A375 (cell line): Measurements from ENCODE around the gene SCNN1A. TPM values are rescaled to one million over a fixed set of nuclear protein-coding genes. Genes with fewer than 3 reads are reported as not detected.

Source experiments
- small RNA-seq: library from RNA; depleted of rRNA; stranded (forward); fragments of <200 nt; gene quantifications from one replicate; pipeline ENCODE3, GENCODE V24; 2014
- total RNA-seq: library from RNA; depleted of rRNA; stranded (reverse); fragments of >200 nt; shearing (Covaris generic); gene quantifications from 2 replicates; pipeline ENCODE4 v1.2.3, GENCODE V29; 2014; rRNA removed

SCNN1A gene
- 1.0 and 1.7 TPM in 2 replicates for total RNA-seq

GRCh38 chr12:6375269-6376078 lies at the start of gene SCNN1A:
Gene SCNN1A (minus strand): TSS chr12:6375563. CDS start chr12:6374783, 780 bp downstream.

GRCh38 chr12:6383572-6384498 lies 8.5 kb upstream of the SCNN1A start, which contains the start of gene LTBR:
Gene LTBR (plus strand): TSS chr12:6384162. CDS start chr12:6384359, 197 bp downstream.

GRCh38 chr12:6341417-6342139 lies 33.8 kb downstream of the SCNN1A start, which contains the start of gene TNFRSF1A:
Gene TNFRSF1A (minus strand): TSS chr12:6342076. CDS start chr12:6341814, 262 bp downstream.

Small RNA genes lying within 50 kb of the gene (small RNA-seq; reads per million reads assigned to genes)
- gene RN7SL391P, result not detected

Other genes with a start within 250 kb of the SCNN1A start
- 90.5 and 93.5 TPM in 2 replicates for gene CD9, start 175.2 kb downstream of the SCNN1A start, total RNA-seq
- gene PLEKHG6, start 64.9 kb downstream of the SCNN1A start, total RNA-seq, result not detected in 2 replicates
- 140 and 153 TPM in 2 replicates for gene TNFRSF1A, start 33.5 kb downstream of the SCNN1A start, total RNA-seq
- gene LTBR, start 8.6 kb upstream of the SCNN1A start, total RNA-seq, result 118 and 138 TPM in 2 replicates
- not detected in 2 replicates for gene CD27, start 69.4 kb upstream of the SCNN1A start, total RNA-seq
- 8.4 and 9.3 TPM in 2 replicates for gene TAPBPL, start 76.5 kb upstream of the SCNN1A start, total RNA-seq
- gene VAMP1, start 95.1 kb upstream of the SCNN1A start, total RNA-seq, result 11.0 and 12.0 TPM in 2 replicates
- 202 and 259 TPM in 2 replicates for gene MRPL51, start 117.7 kb upstream of the SCNN1A start, total RNA-seq
- gene NCAPD2, start 118.5 kb upstream of the SCNN1A start, total RNA-seq, result 185 and 195 TPM in 2 replicates
- gene GAPDH, start 159.0 kb upstream of the SCNN1A start, total RNA-seq, result 9,533 and 10,599 TPM in 2 replicates
- gene IFFO1, start 180.5 kb upstream of the SCNN1A start, total RNA-seq, result 11.2 and 11.7 TPM in 2 replicates
- 115 and 143 TPM in 2 replicates for gene NOP2, start 192.7 kb upstream of the SCNN1A start, total RNA-seq
- gene CHD4, start 231.8 kb upstream of the SCNN1A start, total RNA-seq, result 322 and 354 TPM in 2 replicates